Activated gamma-delta T cell treated with Interleukin-2 at 50 U/mL for 16 hours (primary cell): Measurements from ENCODE around the gene RNF169.

ENCODE experiments used
- DNase-seq: peaks from one replicate; pipeline ENCODE4 v3.0.0-alpha.2; 2020

The RNF169 gene, protein sequence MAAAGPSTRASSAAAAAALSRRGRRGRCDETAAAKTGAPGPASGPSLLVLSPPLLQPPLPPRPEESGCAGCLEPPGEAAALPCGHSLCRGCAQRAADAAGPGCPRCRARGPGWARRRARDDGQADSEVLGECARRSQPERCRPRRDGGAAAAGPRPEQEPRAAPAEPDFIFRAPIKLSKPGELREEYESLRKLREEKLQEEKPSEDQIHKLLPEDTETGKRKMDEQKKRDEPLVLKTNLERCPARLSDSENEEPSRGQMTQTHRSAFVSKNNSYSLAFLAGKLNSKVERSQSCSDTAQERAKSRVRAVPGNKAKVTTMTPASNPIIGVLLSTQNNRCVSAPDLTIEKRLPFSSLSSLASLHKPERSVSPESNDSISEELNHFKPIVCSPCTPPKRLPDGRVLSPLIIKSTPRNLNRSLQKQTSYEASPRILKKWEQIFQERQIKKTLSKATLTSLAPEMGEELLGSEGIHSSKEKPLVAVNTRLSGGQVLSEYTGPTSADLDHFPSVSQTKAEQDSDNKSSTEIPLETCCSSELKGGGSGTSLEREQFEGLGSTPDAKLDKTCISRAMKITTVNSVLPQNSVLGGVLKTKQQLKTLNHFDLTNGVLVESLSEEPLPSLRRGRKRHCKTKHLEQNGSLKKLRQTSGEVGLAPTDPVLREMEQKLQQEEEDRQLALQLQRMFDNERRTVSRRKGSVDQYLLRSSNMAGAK

DNA sequence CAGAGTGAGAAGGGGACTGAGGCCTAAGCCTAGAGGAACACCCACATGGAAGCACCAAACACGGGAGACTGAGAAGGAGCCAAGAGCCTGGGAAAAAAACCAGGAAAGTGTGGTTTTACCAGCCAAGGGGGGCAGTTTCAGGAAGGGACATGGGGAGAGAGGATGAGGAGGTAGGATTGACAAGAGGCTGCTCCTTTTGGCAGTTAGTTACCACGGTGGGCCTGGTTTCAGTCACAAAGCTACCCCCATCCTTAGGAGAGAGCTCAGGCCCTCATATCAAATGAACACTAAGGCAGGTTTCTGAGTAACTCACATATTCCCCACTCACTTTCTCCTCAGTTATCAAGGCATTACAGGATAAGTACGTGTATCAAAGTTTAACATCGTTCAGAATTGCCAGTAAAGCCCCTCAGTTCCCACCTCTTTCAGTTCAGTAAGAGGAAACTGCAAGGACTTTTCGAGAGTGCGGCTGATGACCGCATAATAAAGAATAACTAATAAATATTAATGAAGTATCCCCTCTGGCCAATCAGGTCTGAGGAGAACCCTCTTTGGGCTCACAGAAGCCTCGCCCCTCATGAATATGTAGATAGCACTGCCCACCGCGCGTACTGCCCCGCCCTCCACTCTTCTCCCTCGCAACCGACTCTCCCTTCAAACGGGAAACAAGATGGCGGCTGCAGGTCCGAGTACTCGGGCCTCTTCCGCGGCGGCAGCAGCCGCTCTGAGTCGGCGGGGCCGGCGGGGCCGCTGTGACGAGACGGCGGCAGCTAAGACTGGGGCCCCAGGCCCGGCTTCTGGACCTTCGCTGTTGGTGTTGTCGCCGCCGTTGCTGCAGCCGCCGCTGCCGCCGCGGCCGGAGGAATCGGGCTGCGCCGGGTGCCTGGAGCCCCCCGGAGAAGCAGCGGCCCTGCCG, at the start of gene RNF169:
TSS of gene RNF169 (plus strand) at position 639 of the 916 bp plus-strand sequence. CDS start at position 671, 32 bp downstream.
- peak; percentile 87 for DNase-seq

DNA sequence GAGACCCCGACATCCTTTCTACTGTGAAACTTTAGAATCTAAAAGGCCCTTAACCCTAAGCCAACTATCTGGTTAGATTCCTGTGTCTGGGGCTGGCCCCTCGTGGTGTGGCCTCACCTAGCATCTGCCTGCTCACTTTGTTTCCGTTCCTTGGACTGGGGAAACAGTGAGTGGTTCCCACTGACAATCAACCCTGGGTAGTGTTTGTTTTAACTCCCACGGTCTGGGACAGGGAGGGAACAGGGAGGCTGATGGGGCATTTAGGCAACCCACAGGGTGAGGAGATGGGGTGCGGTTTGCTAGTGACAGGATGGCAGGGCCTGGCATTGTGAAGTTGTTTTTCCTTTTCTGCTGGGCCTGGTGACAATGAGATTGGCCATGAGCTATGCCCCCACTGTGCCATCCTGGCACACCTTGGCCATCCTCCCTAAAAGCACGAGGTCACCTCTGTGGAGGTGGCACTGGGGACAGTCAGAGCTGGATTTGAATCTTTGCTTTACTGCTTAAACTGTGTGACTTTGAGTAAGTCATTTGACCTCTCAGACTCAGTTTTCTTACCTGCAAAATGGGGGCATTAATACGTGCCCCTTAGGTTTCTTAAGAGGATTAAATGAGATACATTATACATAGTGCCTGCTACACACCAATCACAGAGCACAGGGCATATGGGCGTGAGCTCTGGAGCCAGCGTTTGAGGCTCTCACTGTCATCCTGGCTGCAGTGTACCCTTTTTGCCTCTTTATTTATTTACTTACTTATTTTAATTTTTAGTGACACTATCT, 48.8 kb upstream of the RNF169 start:
- DNase-seq = no peak

DNA sequence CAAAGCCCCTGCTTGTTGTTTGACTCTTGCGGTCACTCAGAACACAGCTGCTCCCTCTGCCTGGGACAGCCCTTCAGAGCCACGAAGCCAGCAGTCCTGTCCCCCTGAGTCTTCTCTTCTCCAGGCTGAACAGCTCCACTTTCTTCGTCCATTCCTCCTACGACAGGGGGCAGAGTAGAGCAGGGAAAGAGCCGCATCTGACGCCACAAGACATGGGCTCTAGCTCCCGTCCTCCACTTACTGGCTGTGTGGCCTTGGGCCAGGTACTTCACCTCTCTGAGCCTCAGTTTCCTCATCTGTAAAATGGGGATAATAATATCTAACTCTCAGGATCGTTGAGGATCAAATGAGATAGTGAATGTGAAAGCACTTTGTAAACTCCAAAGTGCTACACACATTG, 47.3 kb upstream of the RNF169 start:
- DNase-seq = no peak

DNA sequence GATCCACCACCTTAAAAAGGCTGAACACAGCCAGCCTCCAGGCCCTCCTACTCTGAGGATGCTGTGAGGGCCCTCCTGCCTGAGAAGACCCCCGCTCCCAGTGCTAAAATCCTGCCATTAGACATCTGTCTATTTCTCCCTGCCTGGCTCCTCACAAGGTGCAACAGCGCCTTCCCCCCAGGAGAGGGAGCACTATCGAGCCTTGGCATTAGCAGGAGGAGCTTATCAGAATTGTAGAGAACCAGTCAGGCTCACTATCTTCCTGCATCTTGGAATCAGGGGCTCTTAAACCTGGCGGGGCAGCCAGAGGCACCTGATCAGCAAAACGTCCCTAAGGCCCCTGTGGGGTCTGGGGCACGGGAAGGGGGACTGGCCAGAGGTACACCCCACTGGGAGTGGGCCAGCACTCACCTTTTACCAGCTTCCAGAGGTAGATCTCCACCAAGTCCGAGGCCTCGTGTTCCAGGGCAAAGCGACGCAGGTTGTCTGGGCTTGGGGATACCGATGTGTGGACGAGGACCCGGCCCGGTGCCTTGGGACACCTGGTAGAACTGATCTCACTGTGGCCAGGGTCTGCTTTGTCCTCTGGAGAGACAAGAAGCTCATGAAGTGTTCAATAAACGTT, 46.2 kb upstream of the RNF169 start:
- peak; percentile 47 for DNase-seq

DNA sequence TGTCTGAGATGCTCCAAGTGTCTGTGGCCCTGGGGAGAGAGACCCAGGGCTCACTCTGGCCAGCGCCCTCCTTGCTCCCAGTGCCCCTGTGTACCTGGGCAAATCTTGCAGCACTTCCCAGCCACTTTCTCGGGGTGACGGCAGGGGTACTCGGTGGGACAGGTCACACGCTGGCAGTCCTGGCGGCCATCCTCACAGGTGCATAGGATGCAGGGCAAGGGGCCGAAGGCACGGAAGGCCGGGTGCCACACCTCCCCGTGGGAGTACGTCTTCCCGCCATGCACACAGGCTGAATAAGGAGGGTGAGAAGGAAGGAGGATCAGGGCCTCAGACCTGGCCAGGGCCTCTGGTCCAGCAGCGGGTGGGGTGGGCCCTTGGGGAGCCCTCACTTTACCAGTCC, 45.4 kb upstream of the RNF169 start:
- no peak for DNase-seq

DNA sequence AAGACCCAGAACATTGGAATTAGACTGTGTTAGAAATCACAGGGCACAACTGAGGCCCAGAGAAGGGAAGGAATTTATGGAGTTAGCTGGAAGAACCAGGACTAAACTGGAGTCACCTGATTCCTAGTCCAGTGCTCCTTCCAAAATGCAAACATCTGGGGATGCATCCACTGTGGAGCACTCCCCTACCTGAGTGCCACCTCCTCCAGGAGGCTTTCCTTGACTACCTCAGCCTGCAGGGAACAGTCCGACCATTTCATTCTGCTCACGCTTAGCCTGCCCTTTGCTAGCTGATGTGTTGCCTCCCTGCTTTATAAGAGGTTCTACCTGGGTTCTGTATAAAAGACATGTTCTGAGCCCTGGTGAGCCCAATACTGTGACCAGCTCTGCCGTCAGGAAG, 41.5 kb upstream of the RNF169 start:
- no peak for DNase-seq

DNA sequence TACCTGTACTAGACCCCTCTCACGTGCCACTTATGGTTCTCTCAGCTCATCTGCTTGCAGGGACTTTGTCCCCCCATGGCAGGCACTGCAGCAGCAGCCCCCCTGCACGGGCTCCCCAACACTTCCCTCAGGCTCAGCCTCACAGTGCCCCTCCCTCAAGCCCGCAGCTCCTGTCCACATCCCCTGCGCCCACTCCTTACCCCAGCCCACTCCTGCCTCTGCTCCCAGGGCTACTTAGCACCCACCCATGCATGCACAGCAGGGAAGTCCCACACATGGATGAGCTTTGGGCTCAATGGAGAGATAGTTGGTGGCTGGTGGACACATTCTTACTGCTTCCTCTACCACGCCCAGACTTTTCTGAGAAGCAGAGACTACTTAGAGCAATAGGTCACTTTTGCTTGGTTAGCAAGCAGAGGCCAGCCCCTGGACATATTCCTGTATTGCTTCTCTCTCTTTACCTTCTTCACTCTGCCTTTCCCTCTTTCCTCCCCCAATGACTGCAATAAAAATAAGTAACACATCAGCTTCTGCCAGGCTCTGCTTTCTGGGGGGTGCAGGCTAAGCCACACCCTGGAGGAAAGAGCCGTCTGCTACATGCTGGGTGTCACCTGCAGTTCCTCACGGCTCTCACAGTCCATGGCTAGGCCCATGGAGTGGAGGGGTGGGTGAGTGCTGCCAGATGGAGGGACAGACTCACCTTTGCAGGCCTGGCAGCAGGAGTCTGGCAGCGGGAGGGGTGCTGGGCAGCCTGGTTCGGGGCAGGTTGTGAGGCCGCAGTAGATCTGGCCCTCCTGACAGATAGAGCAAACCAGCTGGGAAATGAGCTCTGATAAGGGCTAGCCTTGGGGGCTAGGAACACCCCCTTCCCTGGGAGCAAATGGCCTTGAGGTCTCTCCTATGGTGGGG, 40.8 kb upstream of the RNF169 start:
- DNase-seq = no peak

DNA sequence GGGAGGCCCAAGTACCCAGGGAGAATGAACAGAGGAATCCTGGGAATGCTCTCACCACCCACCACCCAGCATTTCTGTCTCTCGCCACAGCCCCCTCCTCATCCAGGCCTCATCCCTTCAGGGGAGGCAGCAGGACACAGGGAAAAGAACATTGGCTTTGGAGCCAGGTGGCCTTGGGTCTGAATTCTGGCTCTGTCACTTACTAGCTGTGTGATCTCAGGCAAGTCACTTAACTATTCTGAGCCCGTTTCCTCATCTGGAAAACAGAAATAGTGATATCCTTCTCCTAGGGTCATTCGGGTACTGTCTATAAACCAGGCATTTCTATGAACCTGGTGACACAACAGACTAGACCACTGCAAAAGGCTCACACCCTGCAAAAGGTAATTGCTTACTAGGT, 39.5 kb upstream of the RNF169 start:
- DNase-seq = no peak

DNA sequence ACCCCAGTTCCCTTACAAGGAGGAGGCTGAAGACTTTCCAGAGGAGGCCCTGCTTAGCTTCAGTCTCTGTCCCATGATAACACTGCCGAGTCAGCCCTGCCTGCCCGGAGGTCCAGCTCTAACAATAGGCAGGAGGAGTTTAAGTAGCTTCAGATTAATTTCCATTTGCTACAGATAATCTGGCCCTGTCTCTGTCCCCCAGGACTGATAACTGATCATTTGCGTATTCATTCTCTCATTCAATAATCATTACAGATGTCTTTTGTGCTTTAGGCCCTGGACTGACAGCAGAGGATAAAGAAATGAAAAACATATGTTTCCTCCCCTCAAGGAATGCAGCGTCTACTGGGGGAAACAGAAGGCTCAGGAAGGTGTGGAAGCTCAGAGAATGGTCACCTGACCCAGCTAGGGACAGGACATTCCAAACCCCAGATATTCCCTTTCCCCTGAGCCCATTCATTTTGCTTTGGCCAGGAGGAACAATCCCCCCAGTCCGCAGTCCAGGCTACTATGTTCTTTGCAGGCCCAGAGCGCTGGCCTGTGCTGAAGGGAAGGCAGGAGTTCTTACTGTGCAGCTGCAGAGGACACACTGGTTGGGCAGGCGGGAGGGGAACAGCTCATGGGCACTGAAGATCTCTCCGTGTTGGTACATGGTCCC, 38.2 kb upstream of the RNF169 start:
- DNase-seq = no peak

DNA sequence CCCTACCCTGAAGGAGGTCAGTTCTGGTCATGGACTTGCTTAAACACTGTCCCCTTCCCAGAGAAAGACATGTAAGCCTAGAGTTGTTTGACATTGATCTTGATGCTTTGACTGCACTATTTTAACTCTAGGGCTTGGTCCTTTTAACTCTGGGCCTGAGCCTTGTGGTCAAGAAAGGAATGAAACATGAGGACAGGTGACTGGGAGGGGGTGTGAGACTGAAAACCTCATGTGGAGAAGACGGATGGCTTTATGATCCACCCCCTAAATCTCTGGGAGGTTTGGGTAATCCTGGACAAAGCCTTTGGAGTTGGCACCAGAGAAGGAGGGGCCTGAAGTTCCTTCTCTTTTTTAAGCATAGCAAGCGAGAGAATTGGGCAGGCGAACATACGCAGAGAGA, 35.0 kb upstream of the RNF169 start:
- no peak for DNase-seq

DNA sequence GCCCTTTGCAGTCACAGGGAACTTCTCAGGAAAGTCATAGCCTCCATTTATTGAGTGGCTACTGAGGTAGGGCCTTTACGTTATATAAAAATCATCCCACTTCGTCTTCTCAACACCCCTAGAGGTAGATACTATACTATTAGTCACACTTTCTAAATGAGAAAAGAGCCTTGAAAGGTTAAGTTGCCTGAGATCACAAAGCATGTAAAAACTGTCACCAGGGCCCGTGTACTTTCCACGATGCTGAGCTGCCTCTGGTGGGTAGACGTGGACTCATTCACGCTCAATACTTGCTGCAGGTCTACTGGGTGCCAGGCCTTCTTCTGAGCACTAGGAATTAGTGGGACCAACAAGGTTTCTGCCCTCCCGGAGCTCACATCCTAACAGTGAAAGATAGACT, 33.7 kb upstream of the RNF169 start:
- DNase-seq = no peak

DNA sequence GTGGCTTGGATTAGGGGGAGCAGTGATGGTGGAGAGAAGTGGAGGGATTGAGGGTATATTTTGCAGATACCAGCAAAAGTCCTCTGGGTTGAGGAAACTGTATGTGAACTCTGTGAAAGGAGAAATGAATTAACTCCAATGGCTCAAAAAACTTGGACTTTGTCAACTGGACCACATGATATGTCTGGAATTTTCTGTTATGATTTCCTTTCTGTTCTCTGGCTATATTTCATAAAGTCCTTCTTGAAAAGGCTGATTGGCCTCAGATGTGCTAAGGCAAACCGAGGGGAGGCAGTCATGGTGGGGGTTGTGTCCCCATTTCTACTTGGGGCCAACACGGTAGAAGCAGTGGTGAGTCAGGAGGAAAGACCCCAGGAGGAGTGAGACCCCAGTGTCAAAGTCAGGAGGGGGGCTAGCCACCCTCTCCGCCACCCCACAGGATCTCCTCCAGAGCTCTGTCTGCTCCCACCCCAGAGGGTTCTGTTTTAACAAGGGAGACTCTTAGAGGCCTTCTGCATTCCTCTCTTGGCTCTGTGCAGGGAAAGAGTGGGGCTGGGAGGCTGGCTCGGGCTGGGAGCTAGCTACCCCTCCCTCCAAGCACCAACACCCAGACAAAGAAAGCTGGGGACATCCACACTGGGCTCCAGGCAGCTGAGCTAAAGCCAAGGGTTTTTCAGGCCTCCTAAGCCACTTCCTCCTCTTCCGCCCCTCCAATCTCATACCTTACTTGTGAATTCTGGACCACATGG, 31.3 kb upstream of the RNF169 start:
- no peak for DNase-seq

DNA sequence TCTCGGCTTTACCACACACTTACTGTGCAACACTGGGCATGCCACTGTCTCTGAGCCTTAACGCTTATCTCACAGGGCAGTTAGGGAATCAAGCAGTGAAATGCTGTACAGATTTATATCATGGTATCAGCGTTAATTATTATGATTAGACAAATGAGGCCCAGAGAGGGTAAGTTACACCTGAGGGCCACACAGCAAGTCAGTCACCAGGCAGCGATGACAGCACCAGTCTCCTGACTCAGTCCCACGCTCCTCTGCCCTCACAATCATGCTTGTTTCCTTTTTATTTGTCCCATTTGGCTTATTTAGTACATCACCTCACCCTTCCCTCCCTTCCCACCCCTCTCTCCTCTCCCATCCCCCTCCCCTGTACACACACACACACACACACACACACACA, 29.6 kb upstream of the RNF169 start:
- DNase-seq = no peak

DNA sequence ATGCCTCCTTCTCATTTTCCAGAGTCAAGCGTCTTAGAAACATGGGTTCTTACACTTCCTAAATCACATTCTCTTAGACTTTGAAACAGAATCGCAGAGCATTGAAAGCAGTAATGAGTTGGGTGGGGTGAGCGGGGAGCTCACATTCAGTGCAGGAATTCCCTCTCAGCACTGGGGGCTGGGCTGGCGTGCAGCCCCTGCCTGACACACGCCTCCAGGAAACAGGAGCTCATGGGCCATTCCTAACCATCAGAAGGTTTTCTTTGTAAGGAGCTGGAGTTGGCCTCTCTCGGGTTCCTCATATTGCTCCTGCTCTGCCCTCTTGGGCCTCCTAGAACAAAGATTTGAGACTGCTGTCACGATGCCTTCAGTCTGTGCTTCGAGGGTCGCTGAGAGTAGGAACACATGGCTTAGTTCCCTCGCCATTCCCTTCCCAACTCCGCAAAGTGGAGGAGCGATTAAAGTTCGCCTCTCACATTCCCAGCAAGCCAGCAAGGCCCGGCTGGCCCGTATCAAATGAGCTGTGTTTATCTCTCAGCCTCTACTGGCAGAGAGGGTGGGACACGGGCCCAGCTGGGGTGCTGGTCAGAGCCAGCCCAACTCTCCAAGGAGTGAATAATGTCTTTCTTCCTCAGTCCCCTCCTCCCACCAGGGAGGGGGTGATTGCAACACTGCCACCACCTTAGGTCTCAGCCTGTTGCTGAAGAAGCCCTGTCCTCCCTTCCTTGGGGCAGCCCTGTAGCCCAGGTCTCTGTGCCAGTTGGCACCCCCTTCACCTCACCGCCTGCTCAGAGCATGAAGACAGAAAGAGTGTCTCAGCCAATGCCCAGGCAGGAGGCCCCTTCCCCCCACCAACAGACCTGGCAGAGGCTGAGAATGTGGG, 27.8 kb upstream of the RNF169 start:
- DNase-seq = no peak

DNA sequence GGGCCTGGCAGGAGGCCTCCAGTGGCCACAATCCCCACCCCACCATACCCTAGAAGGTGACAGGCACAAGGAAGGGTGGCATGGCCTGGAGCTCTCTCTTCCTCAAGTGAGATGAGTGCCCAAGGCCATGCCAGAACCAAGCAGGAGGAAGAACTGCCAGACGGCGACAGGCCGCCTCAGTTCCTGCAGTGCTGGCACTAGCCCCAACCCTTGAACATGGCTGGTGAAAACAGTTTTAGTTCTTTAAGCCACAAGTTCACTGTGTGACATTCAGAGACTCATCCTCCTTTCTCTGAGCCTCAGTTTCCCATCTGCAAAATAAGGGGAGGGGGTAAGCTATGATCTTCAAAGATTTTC, 27.2 kb upstream of the RNF169 start:
- no peak for DNase-seq

DNA sequence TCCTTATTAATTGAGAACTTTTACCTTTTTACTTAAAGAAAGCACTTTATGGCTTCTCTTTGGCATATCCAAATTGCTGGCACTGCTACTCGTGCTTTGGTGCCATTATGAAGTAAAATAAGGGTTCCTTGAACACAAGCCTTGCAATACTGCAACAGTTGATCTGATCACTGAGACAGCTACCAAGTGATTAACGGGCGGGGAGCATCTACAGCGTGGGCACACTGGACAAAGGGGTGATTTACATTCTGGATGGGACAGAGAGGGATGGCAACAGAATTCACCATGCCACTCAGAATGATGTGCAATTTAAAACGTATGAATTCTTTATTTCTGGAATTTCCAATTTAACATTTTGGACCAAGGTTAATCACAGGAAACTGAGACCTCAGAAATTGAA, 25.1 kb upstream of the RNF169 start:
- DNase-seq = no peak

DNA sequence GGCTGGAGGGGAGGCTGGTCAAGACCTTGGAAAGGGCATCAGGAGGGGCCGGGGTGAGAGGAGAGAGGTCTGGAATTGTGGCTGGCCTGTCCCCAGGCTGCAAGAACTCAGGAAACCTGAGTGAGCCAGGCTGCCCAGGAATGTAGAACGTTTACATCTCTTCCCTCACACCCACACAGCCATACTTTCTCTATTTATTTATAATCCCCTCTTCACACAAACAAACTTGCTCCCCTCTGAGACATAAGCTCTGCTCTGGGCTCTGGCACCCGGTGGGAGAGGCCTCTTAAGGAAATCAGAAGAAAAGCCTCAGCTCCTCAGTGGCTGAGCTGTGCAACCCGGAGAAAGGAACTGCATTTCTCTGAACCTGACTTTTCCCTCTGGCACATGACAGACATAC, 22.9 kb upstream of the RNF169 start:
- no peak for DNase-seq

DNA sequence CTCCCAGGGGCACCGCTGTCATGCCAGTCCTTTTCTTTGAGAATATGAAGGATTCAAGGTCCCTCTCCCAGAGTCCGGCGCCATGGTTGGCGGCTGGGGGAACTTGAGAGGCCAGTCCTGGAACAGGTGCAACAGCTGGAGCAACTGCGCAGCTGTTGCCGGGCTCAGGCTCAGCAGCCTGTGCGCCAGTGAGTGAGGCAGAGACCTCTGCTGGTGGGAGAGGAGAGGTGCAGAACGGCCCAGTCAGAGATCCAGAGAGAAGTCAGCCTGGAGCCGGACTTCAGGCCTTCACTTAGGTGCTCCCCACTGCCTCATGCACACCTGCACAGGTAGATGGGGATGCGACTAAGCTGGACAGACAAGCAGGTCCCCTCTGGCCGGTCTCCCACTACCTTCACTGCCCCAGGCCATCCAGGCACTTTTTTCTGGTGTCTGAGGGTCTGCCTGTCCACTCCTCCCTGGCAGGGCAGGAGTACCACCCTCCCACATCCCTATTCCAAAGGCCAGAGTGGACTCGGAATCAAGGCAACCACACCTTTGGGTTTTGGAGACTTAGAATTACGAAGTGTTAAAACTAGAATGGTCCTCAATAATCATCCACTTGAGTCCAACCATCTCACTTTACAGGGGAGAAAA, 22.0 kb upstream of the RNF169 start:
- DNase-seq = peak; percentile 48
